D341Med (cell line): Measurements from ENCODE around the gene PRSS56.

Experiments used
- DNase-seq: peaks from one replicate; pipeline ENCODE4 v3.0.0; 2012; ENCODE audit warnings: low spot score

Gene PRSS56

GRCh38 chr2:232519581-232520438 is at the start of gene PRSS56:
PRSS56 (plus strand) TSS chr2:232520388; CDS start chr2:232520599, 211 bp downstream.
- no peak for DNase-seq

GRCh38 chr2:232473467-232473890 is 46.7 kb upstream of the PRSS56 start:
- peak; percentile 79 for DNase-seq

- DNase-seq = no peak
Measured at GRCh38 chr2:232476045-232476444, 44.1 kb upstream of the PRSS56 start.

GRCh38 chr2:232476791-232477190 is 43.4 kb upstream of the PRSS56 start:
- DNase-seq = no peak

- DNase-seq = no peak
Measured at GRCh38 chr2:232477751-232478510, 42.3 kb upstream of the PRSS56 start.

GRCh38 chr2:232478571-232479340 is 41.4 kb upstream of the PRSS56 start:
- DNase-seq = no peak

- DNase-seq = no peak
Measured at GRCh38 chr2:232479341-232480200, 40.6 kb upstream of the PRSS56 start.

GRCh38 chr2:232480201-232481190 is 39.7 kb upstream of the PRSS56 start:
- no peak for DNase-seq

GRCh38 chr2:232481322-232482140 is 38.7 kb upstream of the PRSS56 start:
- no peak for DNase-seq

- no peak for DNase-seq
Measured at GRCh38 chr2:232482301-232483238, 37.6 kb upstream of the PRSS56 start.

GRCh38 chr2:232483311-232483922 is 36.8 kb upstream of the PRSS56 start:
- no peak for DNase-seq

GRCh38 chr2:232483923-232484627 is 36.1 kb upstream of the PRSS56 start:
- no peak for DNase-seq

GRCh38 chr2:232484628-232485347 is 35.4 kb upstream of the PRSS56 start:
- DNase-seq = no peak

GRCh38 chr2:232485348-232485756 is 34.8 kb upstream of the PRSS56 start:
- DNase-seq = no peak

GRCh38 chr2:232485757-232486557 is 34.2 kb upstream of the PRSS56 start:
- no peak for DNase-seq
